HG03045 (cell line): ENCODE data around the gene GP1BA.
A peak's percentile ranks its signal among the peaks of the same experiment; 100 is the strongest.

ENCODE experiments used
- ATAC-seq: cut with Tn5 transposase; IDR thresholded peaks from one replicate; pipeline ENCODE4 v1.9.1; 2021; ENCODE audit warnings: mild to moderate bottlenecking, moderate library complexity; ENCODE audit not compliant: unreplicated experiment

The GP1BA gene

GRCh38 chr17:4937553-4937952 is 5.5 kb downstream of the GP1BA start:
- no peak for ATAC-seq

GRCh38 chr17:4938069-4938491 is 6.0 kb downstream of the GP1BA start:
- no peak for ATAC-seq

- ATAC-seq, result no peak
Measured at GRCh38 chr17:4938688-4939545, 6.8 kb downstream of the GP1BA start.

- ATAC-seq, result peak; percentile 28
Measured at GRCh38 chr17:4939546-4939795, 7.4 kb downstream of the GP1BA start.

GRCh38 chr17:4939796-4940554 is 7.9 kb downstream of the GP1BA start, which contains the start of the genes RNF167 and SLC25A11:
RNF167 (plus strand) TSS chr17:4940268; CDS start chr17:4940910, 642 bp downstream.
SLC25A11 (minus strand) TSS chr17:4940046; CDS start chr17:4939910, 136 bp downstream.
- ATAC-seq, result peak; percentile 71

GRCh38 chr17:4940555-4941318 is 8.7 kb downstream of the GP1BA start:
- ATAC-seq, result peak; percentile 21

GRCh38 chr17:4941319-4941610 is 9.2 kb downstream of the GP1BA start:
- ATAC-seq, result no peak

GRCh38 chr17:4942760-4943508 is 10.9 kb downstream of the GP1BA start:
- ATAC-seq, result no peak

GRCh38 chr17:4944163-4944553 is 12.1 kb downstream of the GP1BA start:
- ATAC-seq, result no peak

GRCh38 chr17:4944554-4945175 is 12.6 kb downstream of the GP1BA start:
- ATAC-seq, result no peak

- no peak for ATAC-seq
Measured at GRCh38 chr17:4945176-4945943, 13.3 kb downstream of the GP1BA start.

GRCh38 chr17:4945944-4946280 is 13.8 kb downstream of the GP1BA start:
- no peak for ATAC-seq

- no peak for ATAC-seq
Measured at GRCh38 chr17:4946312-4946976, 14.4 kb downstream of the GP1BA start.

- ATAC-seq, result no peak
Measured at GRCh38 chr17:4947010-4947410, 14.9 kb downstream of the GP1BA start.

GRCh38 chr17:4947411-4948165 is 15.5 kb downstream of the GP1BA start:
- ATAC-seq, result peak; percentile 21

- peak; percentile 20 for ATAC-seq
Measured at GRCh38 chr17:4948166-4948930, 16.3 kb downstream of the GP1BA start, which contains the start of gene PFN1. PFN1 (minus strand) TSS chr17:4948530; CDS start chr17:4948394, 136 bp downstream.

- peak; percentile 35 for ATAC-seq
Measured at GRCh38 chr17:4948931-4949320, 16.8 kb downstream of the GP1BA start.
